Heart right ventricle (tissue), 16 donors: ENCODE data around the gene ACSM6. TPM values are rescaled to one million over a fixed set of nuclear protein-coding genes. Genes with fewer than 3 reads are reported as not detected.
"Not testable (repeated sequence)": the region's sequence is repeated elsewhere in the genome, so short reads cannot be mapped to it uniquely, and the experiment has no call there.

Source experiments
- ATAC-seq, 8 donors: fragments of 200-7000 bp; cut with Tn5 transposase; one replicate each; pipeline ENCODE4 v1.9.1; 2020; ENCODE audit warnings: mild to moderate bottlenecking in 8 of 8, moderate library complexity in 8 of 8, moderate number of reproducible peaks in 1 of 8
- DNase-seq, 2 donors: peaks; one replicate each; pipeline ENCODE4 v3.0.0-alpha.2; 2020
- H3K27ac ChIP-seq, 10 donors: fragments of 200-600 bp; sonication (generic) in 2 of 10; one replicate each; pipeline versions ENCODE4 v1.5.0 to v1.8.0; 2020 to 2022; ENCODE audit warnings: mild to moderate bottlenecking in 3 of 10
- H3K27me3 ChIP-seq, 7 donors: fragments of 200-600 bp; one replicate each; pipeline ENCODE4 v1.8.0; 2021 to 2022; ENCODE audit warnings: mild to moderate bottlenecking in 2 of 7
- H3K36me3 ChIP-seq, 9 donors: fragments of 200-600 bp; sonication (generic) in 1 of 9; one replicate each; pipeline versions ENCODE4 v1.5.0 to v1.8.0; 2020 to 2022; ENCODE audit warnings: mild to moderate bottlenecking in 2 of 9
- H3K4me1 ChIP-seq, 9 donors: fragments of 200-600 bp; sonication (generic) in 1 of 9; one replicate each; pipeline versions ENCODE4 v1.5.0 to v1.8.0; 2020 to 2022; ENCODE audit warnings: mild to moderate bottlenecking in 4 of 9
- H3K4me3 ChIP-seq, 10 donors: fragments of 200-600 bp; sonication (generic) in 2 of 10; one replicate each; pipeline versions ENCODE4 v1.5.0 to v1.8.0; 2020 to 2022; ENCODE audit warnings: mild to moderate bottlenecking in 7 of 10, moderate library complexity in 2 of 10
- H3K9me3 ChIP-seq, 11 donors: fragments of 200-600 bp in 10 of 11; sonication (generic) in 2 of 11; one replicate each; pipeline versions ENCODE4 v1.5.0 to v1.8.0; 2013 to 2022; ENCODE audit warnings: mild to moderate bottlenecking in 2 of 11, control low read depth in 1 of 11, moderate library complexity in 1 of 11
- WGBS, 2 donors: extraction: QIAGEN DNeasy Blood & Tissue Kit; methylation state at CpG; one replicate each; pipeline ENCODE4 v1.1.7; 2013; ENCODE audit warnings: inconsistent platforms in 1 of 2; 5-methylcytosine and 5-hydroxymethylcytosine counted together
- intact Hi-C, 10 donors: fragments of 100-400 bp; cut with DNase I; formaldehyde crosslinking; loops; one replicate each; pipeline versions ENCODE4 v1.11.1 to v1.14.2; 2022
- polyA plus RNA-seq, 2 donors: library from polyadenylated mRNA; stranded (reverse); fragments of 200-250 nt; gene quantifications; one replicate each; pipeline ENCODE4 v1.2.3, GENCODE V29; 2013
- total RNA-seq, 10 donors: library from RNA; stranded (reverse); fragmentation: NEBNext Ultra II Directional in 3 of 10; extraction: Animal tissue kit (Norgen Biotek cat#: 25700) in 3 of 10; gene quantifications; one replicate each; pipeline versions ENCODE4 v1.2.1 to v1.2.4, GENCODE V29; 2021 to 2023
- TF ChIP-seq, protein P1 (sequence below), 9 donors: fragments of 200-600 bp; sonication (generic) in 2 of 9; IDR thresholded peaks; one replicate each; pipeline versions ENCODE4 v1.5.0 to v1.8.0; 2021 to 2022; ENCODE audit warnings: antibody characterized with exemption in 9 of 9, mild to moderate bottlenecking in 5 of 9, moderate library complexity in 1 of 9
- donor health status: Arrhythmogenic right ventricular cardiomyopathy.
- donor health status: ischemic (EF 13 %, LVEDD 7.1; RV severe dilation, severe dysfunction).
- donor health status: healthy with polysubstance abuse.
- donor health status: DM: no; HTN: yes; CAD: no.
- donor health status: DM: no; HTN: no; CAD: no.
- donor health status: ischemic (EF 25% LVEDD 6.9; RV normal size, moderate dysfunction).
- donor health status: ischemic (EF 25% LVEDD 5.7; RV mildly dilated, moderate dysfunction).
- donor health status: healthy.
- donor health status: DM: yes; HTN: yes; CAD: no.
- donor health status: Ischemic cardiomyopathy.
- donor health status: ischemic (EF 35%, LVEDD 5.7; RV mildly dilated, moderate dysfunction).
- donor health status: nonischemic (EF 11% LVEDD 7.7; RV severe dilation, severe dysfunction).
- donor health status: DM: yes; HTN: yes; CAD: no.
- donor health status: PGD.
- donor health status: ischemic (EF 29% LVEDD 5.4; RV normal size, mild dysfunction).
- donor health status: nonischemic (EF 23%, LVEDD 6.1; RV moderate dilation, normal function).

The ACSM6 gene
- total and polyA plus RNA-seq, 12 donors: not detected

DNA sequence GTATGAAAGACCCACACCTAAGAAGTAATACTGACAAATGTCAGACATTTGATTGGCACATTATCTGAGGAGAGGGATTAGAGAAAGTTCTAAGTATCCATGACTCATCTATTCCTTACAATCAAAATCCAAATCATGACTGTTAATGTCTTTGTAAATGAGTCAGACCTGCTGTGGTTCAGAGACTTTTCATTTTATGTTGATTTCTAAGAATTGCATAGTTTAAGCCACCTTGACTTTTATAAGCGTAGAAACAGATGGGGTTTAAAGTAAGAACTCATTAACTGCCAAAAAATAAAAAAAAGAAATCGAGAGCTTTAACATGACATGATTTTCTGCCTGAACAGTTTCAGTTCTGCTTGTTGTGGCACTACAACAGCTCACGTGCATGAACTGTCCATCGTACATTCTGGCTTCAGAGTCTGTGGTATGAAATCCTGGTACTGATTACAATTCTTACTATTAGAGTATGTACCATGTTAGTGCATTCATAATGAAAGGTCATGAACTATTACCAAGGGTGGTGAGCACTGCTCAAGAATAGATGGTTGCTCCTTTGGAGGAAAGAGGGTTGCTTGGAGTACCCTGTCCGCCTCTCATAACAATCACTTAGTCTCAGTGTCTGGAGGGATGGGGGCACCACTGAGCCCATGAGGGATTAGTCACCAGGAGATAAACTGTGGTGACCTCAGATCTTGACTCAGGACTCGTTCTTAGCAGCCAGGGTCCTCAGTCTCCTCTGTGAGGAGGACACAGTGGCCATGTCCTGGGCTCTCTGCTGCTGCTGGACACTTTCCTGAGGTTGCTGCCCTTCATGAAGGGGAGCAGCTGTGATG lies 42.2 kb downstream of the ACSM6 start:
- DNase-seq (no peak), ATAC-seq (peak in 6 of 8 donors; percentile 9 to 66 (median 34))
- 74 to 80% methylated on average over 6 of the region's 6 CpGs for WGBS, 2 donors
- Histone ChIP-seq H3K27ac (peak overlapping the region in 1 of 10 donors; percentile 44), H3K4me1 (peaks cover 0 to 16% (median 0%) of the 10 kb centered on the region in 9 donors), H3K36me3 (peaks cover 0 to 94% (median 58%) of the 10 kb centered on the region in 9 donors), H3K4me3 (no peak overlapping the region), H3K9me3 (peaks cover 0 to 5% (median 0%) of the 10 kb centered on the region in 11 donors), H3K27me3 (no peaks in the 10 kb centered on the region)
- intact Hi-C loops: loop anchor here in 1 of 10 donors (5.0 to 10.0 kb wide), 2 partner anchors 51 to 126 kb away; no protein-coding TSS in a partner anchor
- TF ChIP-seq, protein P1, sequence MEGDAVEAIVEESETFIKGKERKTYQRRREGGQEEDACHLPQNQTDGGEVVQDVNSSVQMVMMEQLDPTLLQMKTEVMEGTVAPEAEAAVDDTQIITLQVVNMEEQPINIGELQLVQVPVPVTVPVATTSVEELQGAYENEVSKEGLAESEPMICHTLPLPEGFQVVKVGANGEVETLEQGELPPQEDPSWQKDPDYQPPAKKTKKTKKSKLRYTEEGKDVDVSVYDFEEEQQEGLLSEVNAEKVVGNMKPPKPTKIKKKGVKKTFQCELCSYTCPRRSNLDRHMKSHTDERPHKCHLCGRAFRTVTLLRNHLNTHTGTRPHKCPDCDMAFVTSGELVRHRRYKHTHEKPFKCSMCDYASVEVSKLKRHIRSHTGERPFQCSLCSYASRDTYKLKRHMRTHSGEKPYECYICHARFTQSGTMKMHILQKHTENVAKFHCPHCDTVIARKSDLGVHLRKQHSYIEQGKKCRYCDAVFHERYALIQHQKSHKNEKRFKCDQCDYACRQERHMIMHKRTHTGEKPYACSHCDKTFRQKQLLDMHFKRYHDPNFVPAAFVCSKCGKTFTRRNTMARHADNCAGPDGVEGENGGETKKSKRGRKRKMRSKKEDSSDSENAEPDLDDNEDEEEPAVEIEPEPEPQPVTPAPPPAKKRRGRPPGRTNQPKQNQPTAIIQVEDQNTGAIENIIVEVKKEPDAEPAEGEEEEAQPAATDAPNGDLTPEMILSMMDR (IDR thresholded peaks at IDR 0.05): no peak

DNA sequence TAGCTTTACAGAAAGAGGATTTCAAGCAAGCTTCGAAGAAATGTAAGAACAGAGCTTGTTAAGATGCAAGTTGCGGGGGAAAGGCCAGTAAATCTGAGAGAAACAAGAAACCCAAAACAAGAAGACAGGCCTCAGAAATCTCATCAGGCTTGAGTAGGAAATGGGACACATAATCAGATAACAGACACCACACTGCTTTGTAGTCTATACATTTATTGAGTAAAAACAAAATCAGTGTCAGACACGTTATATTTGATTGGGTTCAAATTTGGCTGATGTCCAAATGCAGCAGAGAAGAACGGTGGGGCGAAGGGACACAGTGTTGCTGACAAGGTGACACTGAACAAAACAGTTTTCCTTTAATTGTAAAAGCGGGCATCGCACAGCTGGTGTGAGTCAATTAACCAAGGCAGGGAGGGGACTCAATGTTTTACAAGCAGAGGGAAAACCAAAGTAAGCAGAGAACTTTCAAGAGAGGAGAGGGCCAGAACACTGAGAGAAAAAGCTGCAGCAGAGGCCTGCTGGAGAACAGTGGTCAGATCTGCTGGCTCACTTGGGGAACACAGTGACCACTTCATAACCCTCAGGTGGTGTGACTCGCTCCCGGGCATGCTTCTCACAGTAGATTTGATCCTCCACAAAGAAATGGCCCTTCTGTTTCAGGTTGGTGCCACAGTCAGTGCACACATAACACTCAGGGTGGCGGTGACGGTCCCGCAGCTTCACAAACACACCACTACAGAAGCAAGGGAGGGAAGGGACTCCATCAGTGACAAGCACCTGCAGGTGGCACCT lies 43.5 kb downstream of the ACSM6 start:
- peaks cover 0 to 5% (median 0%) of the 10 kb centered on the region in 11 donors for H3K9me3 ChIP-seq
- H3K36me3 ChIP-seq: peaks cover 0 to 100% (median 62%) of the 10 kb centered on the region in 9 donors
- H3K27me3 ChIP-seq: no peaks in the 10 kb centered on the region
- TF ChIP-seq, protein P1 (IDR thresholded peaks at IDR 0.05): no peak
- no peak overlapping the region for H3K27ac ChIP-seq
- WGBS, 2 donors: 73 to 80% methylated on average over 12 of the region's 12 CpGs
- ATAC-seq (no peak), DNase-seq (no peak)
- peaks cover 0 to 16% (median under 1%) of the 10 kb centered on the region in 9 donors for H3K4me1 ChIP-seq
- no peak overlapping the region for H3K4me3 ChIP-seq
- intact Hi-C loops: loop anchor here in 1 of 10 donors (5.0 to 10.0 kb wide), 2 partner anchors 53 to 125 kb away; no protein-coding TSS in a partner anchor

DNA sequence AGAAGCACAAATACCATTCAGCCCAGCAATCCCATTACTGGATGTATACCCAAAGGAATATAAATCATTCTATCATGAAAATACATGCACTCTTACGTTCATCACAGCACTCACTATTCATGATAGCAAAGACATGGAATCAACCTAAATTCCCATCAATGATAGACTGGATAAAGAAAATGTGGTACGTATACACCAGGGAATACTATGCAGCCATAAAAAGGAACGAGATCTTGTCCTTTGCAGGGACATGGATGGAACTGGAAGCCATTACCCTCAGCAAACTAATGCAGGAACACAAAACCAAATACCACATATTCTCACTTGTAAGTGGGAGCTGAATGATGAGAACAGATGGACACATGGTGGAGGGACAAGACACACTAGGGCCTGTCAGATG lies 46.1 kb downstream of the ACSM6 start:
- intact Hi-C loops: loop anchor here in 3 of 10 donors (10.0 kb wide), 1 partner anchor 365 kb away; no protein-coding TSS in a partner anchor
- 81 to 96% methylated on average over 3 of the region's 3 CpGs for WGBS, 2 donors
- not testable (repeated sequence) for H3K27ac ChIP-seq, DNase-seq, ATAC-seq, H3K4me3 ChIP-seq, H3K27me3 ChIP-seq, H3K9me3 ChIP-seq
- Histone ChIP-seq H3K4me1 (peaks cover 0 to 18% (median 3%) of the 10 kb centered on the region in 9 donors), H3K36me3 (peaks cover 0 to 100% (median 62%) of the 10 kb centered on the region in 9 donors)

DNA sequence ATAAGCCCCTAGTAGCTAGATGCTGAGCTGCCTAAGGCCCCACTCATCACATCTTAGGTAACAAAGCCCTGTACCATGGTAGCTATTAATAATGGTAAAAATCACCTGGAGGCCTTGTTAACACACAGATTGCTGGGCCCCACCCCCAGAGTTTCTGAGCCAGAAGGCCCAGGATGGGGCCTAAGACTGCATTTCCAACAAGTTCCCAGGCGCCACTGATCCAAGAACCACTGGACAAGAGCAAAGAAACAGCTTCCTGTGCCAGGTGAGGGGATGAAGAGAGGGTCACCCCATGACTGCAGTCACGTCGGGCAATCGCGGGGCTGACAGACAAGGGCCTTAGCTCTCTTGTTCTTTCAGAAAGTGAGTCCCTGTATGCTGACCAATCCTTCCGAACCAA lies 46.8 kb downstream of the ACSM6 start:
- Histone ChIP-seq H3K36me3 (peaks cover 0 to 100% (median 62%) of the 10 kb centered on the region in 9 donors), H3K4me3 (no peak overlapping the region), H3K4me1 (peaks cover 0 to 18% (median 3%) of the 10 kb centered on the region in 9 donors), H3K27ac (no peak overlapping the region), H3K9me3 (peaks cover 0 to 5% (median 0%) of the 10 kb centered on the region in 11 donors), H3K27me3 (no peaks in the 10 kb centered on the region)
- no peak for DNase-seq
- WGBS, 2 donors: 79 to 96% methylated on average over 6 of the region's 6 CpGs
- intact Hi-C loops: loop anchor here in 3 of 10 donors (10.0 kb wide), 1 partner anchor 364 kb away; no protein-coding TSS in a partner anchor
- no peak for ATAC-seq
- TF ChIP-seq, protein P1 (IDR thresholded peaks at IDR 0.05): no peak
